Measurements from ENCODE around the gene ZMPSTE24. TPM values are rescaled to one million over a fixed set of nuclear protein-coding genes. Genes with fewer than 3 reads are reported as not detected.

ZMPSTE24 gene
- total RNA-seq, 1 donor from 2014 or later, result 18.6 TPM

GRCh38 chr1:40272653-40273213 lies 14.7 kb downstream of the ZMPSTE24 start:
- no peak for ATAC-seq (ENCODE audit: low read depth)
- no peaks in the 10 kb centered on the region for H3K4me1 Mint-ChIP-seq
- peaks cover 72% of the 10 kb centered on the region for H3K36me3 Mint-ChIP-seq (ENCODE audit: low read depth)
- H3K27me3 Mint-ChIP-seq, result no peaks in the 10 kb centered on the region
- DNase-seq, result no peak
- no peak for TF ChIP-seq CTCF (IDR thresholded peaks at IDR 0.05)
- no peak overlapping the region for H3K4me3 Mint-ChIP-seq
- CTCF ChIA-PET, result interaction anchor here (1.0 kb wide), 1 partner anchor 129 kb away, joined by 3 read pairs; no protein-coding TSS in a partner anchor
- no peak overlapping the region for H3K27ac Mint-ChIP-seq
- H3K9me3 Mint-ChIP-seq, result no peaks in the 10 kb centered on the region
- POLR2A ChIA-PET, result interaction anchor here (0.8 kb wide), 1 partner anchor 101 kb away, joined by 6 read pairs; the partner anchor contains the start of gene SMAP2
- intact Hi-C loops (cut with micrococcal nuclease), result loop anchor here (5.0 kb wide), 1 partner anchor 130 kb away; no protein-coding TSS in a partner anchor

GRCh38 chr1:40273547-40274166 lies 15.6 kb downstream of the ZMPSTE24 start:
- no peaks in the 10 kb centered on the region for H3K4me1 Mint-ChIP-seq
- ATAC-seq (ENCODE audit: low read depth), result no peak
- no peak overlapping the region for H3K27ac Mint-ChIP-seq
- no peaks in the 10 kb centered on the region for H3K9me3 Mint-ChIP-seq
- ChIA-PET CTCF (interaction anchor here (1.0 to 2.0 kb wide), 3 partner anchors 130 to 131 kb away, joined by 3 to 6 read pairs (median 6); no protein-coding TSS in a partner anchor), POLR2A (no interaction called here)
- no peak for TF ChIP-seq CTCF (IDR thresholded peaks at IDR 0.05)
- intact Hi-C loops (cut with micrococcal nuclease), result loop anchor here (5.0 kb wide), 1 partner anchor 129 kb away; no protein-coding TSS in a partner anchor
- peaks cover 65% of the 10 kb centered on the region for H3K36me3 Mint-ChIP-seq (ENCODE audit: low read depth)
- no peaks in the 10 kb centered on the region for H3K27me3 Mint-ChIP-seq
- DNase-seq, result no peak
- H3K4me3 Mint-ChIP-seq, result no peak overlapping the region

- no peak for TF ChIP-seq CTCF (IDR thresholded peaks at IDR 0.05)
- DNase-seq (no peak), ATAC-seq (ENCODE audit: low read depth) (no peak)
- intact Hi-C loops (cut with micrococcal nuclease), result loop anchor here (5.0 kb wide), 1 partner anchor 128 kb away; no protein-coding TSS in a partner anchor
- Mint-ChIP-seq H3K4me3 (no peak overlapping the region), H3K27me3 (no peaks in the 10 kb centered on the region), H3K27ac (no peak overlapping the region), H3K36me3 (ENCODE audit: low read depth) (peaks cover 69% of the 10 kb centered on the region), H3K4me1 (no peaks in the 10 kb centered on the region), H3K9me3 (no peaks in the 10 kb centered on the region)
- ChIA-PET POLR2A (interaction anchor here (0.5 kb wide), 2 partner anchors 37 to 80 kb away, joined by 4 to 7 read pairs; no protein-coding TSS in a partner anchor), CTCF (interaction anchor here (1.8 to 2.0 kb wide), 2 partner anchors 130 kb away, joined by 6 read pairs; no protein-coding TSS in a partner anchor)
Observed at GRCh38 chr1:40274331-40274730, 16.3 kb downstream of the ZMPSTE24 start.

DNA sequence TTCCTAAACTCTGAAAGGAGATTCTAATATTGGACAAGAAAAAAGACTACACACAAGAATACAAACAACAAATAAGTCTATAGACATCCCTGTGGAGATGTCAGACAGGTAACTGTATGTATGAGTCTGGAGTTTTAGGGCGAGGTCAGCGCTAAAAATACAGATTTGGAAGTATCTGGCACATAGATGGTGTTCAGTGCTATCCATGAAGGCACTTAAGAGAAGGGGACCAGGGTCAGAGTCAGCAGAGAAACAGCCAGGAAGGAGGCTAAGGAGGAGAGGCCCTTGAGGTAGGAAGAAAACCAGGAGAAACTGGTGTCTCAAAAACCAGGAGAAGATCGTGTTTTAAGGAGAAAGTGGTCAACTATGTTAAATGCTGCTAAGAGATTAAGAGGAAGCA lies 18.1 kb downstream of the ZMPSTE24 start:
- H3K27me3 Mint-ChIP-seq, result no peaks in the 10 kb centered on the region
- H3K27ac Mint-ChIP-seq, result no peak overlapping the region
- POLR2A ChIA-PET, result interaction anchor here (0.6 kb wide), 1 partner anchor 174 kb away, joined by 3 read pairs; the partner anchor contains the start of gene ZFP69B
- ATAC-seq (ENCODE audit: low read depth) (no peak), DNase-seq (no peak)
- TF ChIP-seq CTCF (IDR thresholded peaks at IDR 0.05), result no peak
- CTCF ChIA-PET, result no interaction called here
- H3K36me3 Mint-ChIP-seq (ENCODE audit: low read depth), result peaks cover 69% of the 10 kb centered on the region
- H3K4me3 Mint-ChIP-seq, result no peak overlapping the region
- intact Hi-C loops (cut with micrococcal nuclease), result no loop called here
- no peaks in the 10 kb centered on the region for H3K4me1 Mint-ChIP-seq
- H3K9me3 Mint-ChIP-seq, result no peaks in the 10 kb centered on the region

DNA sequence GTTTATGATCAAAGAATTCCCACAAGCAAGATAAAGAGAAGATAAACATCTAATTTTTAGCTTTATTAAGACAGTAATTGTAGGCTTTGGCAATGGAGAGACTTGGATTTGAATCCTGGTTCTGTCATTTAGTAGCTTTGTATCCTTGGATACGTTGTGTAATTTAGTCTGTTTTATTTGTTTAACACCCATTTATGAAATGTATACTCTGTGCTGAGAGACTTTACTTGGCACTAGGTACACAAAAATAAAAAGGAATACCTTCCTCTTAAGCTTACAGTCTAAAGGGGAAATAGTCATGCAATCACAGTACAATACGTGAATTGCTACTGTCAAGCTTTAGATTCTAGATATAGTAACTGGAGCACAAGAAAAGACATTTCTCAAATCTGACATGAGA lies 23.8 kb downstream of the ZMPSTE24 start:
- Mint-ChIP-seq H3K27ac (no peak overlapping the region), H3K4me3 (no peak overlapping the region), H3K27me3 (no peaks in the 10 kb centered on the region), H3K36me3 (ENCODE audit: low read depth) (peaks cover 61% of the 10 kb centered on the region), H3K9me3 (no peaks in the 10 kb centered on the region), H3K4me1 (no peaks in the 10 kb centered on the region)
- DNase-seq, result no peak
- ATAC-seq (ENCODE audit: low read depth), result no peak
- POLR2A ChIA-PET, result interaction anchor here (0.9 to 1.1 kb wide), 2 partner anchors 25 to 33 kb away, joined by 3 to 4 read pairs; no protein-coding TSS in a partner anchor
- intact Hi-C loops (cut with micrococcal nuclease), result loop anchor here (5.0 kb wide), 1 partner anchor 35 kb away; the partner anchor contains the start of gene COL9A2
- CTCF ChIA-PET, result interaction anchor here (1.0 to 1.8 kb wide), 2 partner anchors 57 to 138 kb away, joined by 3 to 7 read pairs; no protein-coding TSS in a partner anchor
- no peak for TF ChIP-seq CTCF (IDR thresholded peaks at IDR 0.05)
